T1000 (cell line): ENCODE measurements around the gene TRIM66.

Experiments
- DNase-seq: peaks from one replicate; lab custom pipeline; 2025; ENCODE audit warnings: mixed read lengths; lab: John Stamatoyannopoulos, UW

Gene TRIM66

GRCh38 chr11:8566613-8567210, 115.8 kb downstream of the TRIM66 start:
- DNase-seq = no peak

- DNase-seq = no peak
Observed at GRCh38 chr11:8564526-8564925, 117.9 kb downstream of the TRIM66 start.
